GM12801 (cell line): ENCODE data around the gene CDH12.

Experiments
- CTCF ChIP-seq: IDR thresholded peaks from one replicate; pipeline ENCODE4 v1.5.1; 2011; ENCODE audit warnings: control low read depth; ENCODE audit not compliant: insufficient read length; ENCODE audit errors: extremely low read depth

Gene CDH12

GRCh38 chr5:22596404-22596970 is 256.7 kb downstream of the CDH12 start:
- TF ChIP-seq CTCF = no peak

GRCh38 chr5:22594491-22594890 is 258.7 kb downstream of the CDH12 start:
- no peak for TF ChIP-seq CTCF

GRCh38 chr5:22593592-22593991 is 259.6 kb downstream of the CDH12 start:
- TF ChIP-seq CTCF = no peak

- TF ChIP-seq CTCF = no peak
Measured at GRCh38 chr5:22591461-22591860, 261.7 kb downstream of the CDH12 start.

GRCh38 chr5:22590677-22591268 is 262.4 kb downstream of the CDH12 start:
- TF ChIP-seq CTCF = no peak

- no peak for TF ChIP-seq CTCF
Measured at GRCh38 chr5:22577711-22578110, 275.4 kb downstream of the CDH12 start.

- no peak for TF ChIP-seq CTCF
Measured at GRCh38 chr5:22577006-22577405, 276.1 kb downstream of the CDH12 start.
